ENCODE results near the gene RAB3A.

The RAB3A gene

GRCh38 chr19:18219911-18220631, 16.2 kb upstream of the RAB3A start:
- H2AFZ ChIP-seq (ENCODE audit: low read depth, low read length): no peak overlapping the region
- H3K27ac ChIP-seq (ENCODE audit: low read length, poor library complexity, severe bottlenecking): no peak overlapping the region
- H3K36me3 ChIP-seq (ENCODE audit: control insufficient read depth in 1 of 2, insufficient read depth in 2 of 2, low read depth in 1 of 2, low read length in 2 of 2): no peaks in the 10 kb centered on the region
- peaks cover 14% of the 10 kb centered on the region for H3K4me1 ChIP-seq (ENCODE audit: control insufficient read depth, insufficient read depth, low read depth, low read length)
- H2BK15ac ChIP-seq (ENCODE audit: low read depth, poor library complexity, severe bottlenecking): no peak overlapping the region
- no peak overlapping the region for H3K9ac ChIP-seq (ENCODE audit: low read length)
- H2AK5ac ChIP-seq (ENCODE audit: low read length, severe bottlenecking): no peak overlapping the region
- no peak overlapping the region for H3K4ac ChIP-seq (ENCODE audit: low read depth in 1 of 2, low read length in 2 of 2)
- no peak overlapping the region for H3K23ac ChIP-seq (ENCODE audit: low read length in 2 of 2)
- no peak overlapping the region for H2BK120ac ChIP-seq (ENCODE audit: low read depth, low read length)
- H4K8ac ChIP-seq (ENCODE audit: low read length): no peak overlapping the region
- no peak overlapping the region for H3K14ac ChIP-seq (ENCODE audit: low read length in 2 of 2)
- H2BK12ac ChIP-seq (ENCODE audit: low read length in 2 of 2): no peak overlapping the region
- no peak for DNase-seq
- no peak overlapping the region for H4K91ac ChIP-seq (ENCODE audit: low read length)
- peaks cover 10 to 31% of the 10 kb centered on the region in 2 experiments for H3K27me3 ChIP-seq (ENCODE audit: control insufficient read depth in 1 of 2, insufficient read depth in 1 of 2, low read length in 2 of 2)
- no peaks in the 10 kb centered on the region for H3K9me3 ChIP-seq (ENCODE audit: control insufficient read depth, low read length)
- 86% methylated on average over 28 of the region's 28 CpGs for WGBS
- H3K4me2 ChIP-seq (ENCODE audit: low read length, poor library complexity, severe bottlenecking): no peak overlapping the region
- H3K18ac ChIP-seq (ENCODE audit: low read depth in 1 of 2, low read length in 2 of 2): no peak overlapping the region
- no peaks in the 10 kb centered on the region for H3K79me1 ChIP-seq (replicated peaks; ENCODE audit: low read length, poor library complexity, severe bottlenecking)
- no peak overlapping the region for H2BK5ac ChIP-seq (ENCODE audit: low read depth, low read length, poor library complexity, severe bottlenecking)
- no peak overlapping the region for H3K4me3 ChIP-seq (ENCODE audit: insufficient read depth in 1 of 2, low read depth in 1 of 2, low read length in 2 of 2)

- Histone ChIP-seq H2BK12ac (ENCODE audit: low read length in 2 of 2) (no peak overlapping the region), H3K27ac (ENCODE audit: low read length, poor library complexity, severe bottlenecking) (no peak overlapping the region), H3K36me3 (ENCODE audit: control insufficient read depth in 1 of 2, insufficient read depth in 2 of 2, low read depth in 1 of 2, low read length in 2 of 2) (no peaks in the 10 kb centered on the region), H3K23ac (ENCODE audit: low read length in 2 of 2) (peak overlapping the region in 1 of 2 experiments; percentile 41), H3K18ac (ENCODE audit: low read depth in 1 of 2, low read length in 2 of 2) (no peak overlapping the region), H2AK5ac (ENCODE audit: low read length, severe bottlenecking) (no peak overlapping the region), H3K4me3 (ENCODE audit: insufficient read depth in 1 of 2, low read depth in 1 of 2, low read length in 2 of 2) (no peak overlapping the region), H3K4me1 (ENCODE audit: control insufficient read depth, insufficient read depth, low read depth, low read length) (peaks cover 5% of the 10 kb centered on the region), H2AFZ (ENCODE audit: low read depth, low read length) (no peak overlapping the region), H3K27me3 (ENCODE audit: control insufficient read depth in 1 of 2, insufficient read depth in 1 of 2, low read length in 2 of 2) (peaks cover 6 to 26% of the 10 kb centered on the region in 2 experiments), H4K8ac (ENCODE audit: low read length) (no peak overlapping the region), H2BK15ac (ENCODE audit: low read depth, poor library complexity, severe bottlenecking) (no peak overlapping the region), H4K91ac (ENCODE audit: low read length) (no peak overlapping the region), H3K4ac (ENCODE audit: low read depth in 1 of 2, low read length in 2 of 2) (no peak overlapping the region), H3K79me1 (replicated peaks; ENCODE audit: low read length, poor library complexity, severe bottlenecking) (no peaks in the 10 kb centered on the region), H3K9me3 (ENCODE audit: control insufficient read depth, low read length) (no peaks in the 10 kb centered on the region), H3K4me2 (ENCODE audit: low read length, poor library complexity, severe bottlenecking) (no peak overlapping the region), H2BK120ac (ENCODE audit: low read depth, low read length) (no peak overlapping the region), H3K9ac (ENCODE audit: low read length) (no peak overlapping the region), H2BK5ac (ENCODE audit: low read depth, low read length, poor library complexity, severe bottlenecking) (no peak overlapping the region), H3K14ac (ENCODE audit: low read length in 2 of 2) (no peak overlapping the region)
- DNase-seq: no peak
- WGBS: 95% methylated on average over 2 of the region's 3 CpGs
Observed at GRCh38 chr19:18218600-18218999, 14.8 kb upstream of the RAB3A start.

GRCh38 chr19:18218159-18218558, 14.3 kb upstream of the RAB3A start:
- no peak overlapping the region for H3K4me3 ChIP-seq (ENCODE audit: insufficient read depth in 1 of 2, low read depth in 1 of 2, low read length in 2 of 2)
- H2AK5ac ChIP-seq (ENCODE audit: low read length, severe bottlenecking): no peak overlapping the region
- peaks cover 6 to 26% of the 10 kb centered on the region in 2 experiments for H3K27me3 ChIP-seq (ENCODE audit: control insufficient read depth in 1 of 2, insufficient read depth in 1 of 2, low read length in 2 of 2)
- no peak overlapping the region for H4K91ac ChIP-seq (ENCODE audit: low read length)
- no peak overlapping the region for H3K9ac ChIP-seq (ENCODE audit: low read length)
- no peak overlapping the region for H2BK5ac ChIP-seq (ENCODE audit: low read depth, low read length, poor library complexity, severe bottlenecking)
- no peak overlapping the region for H3K4me2 ChIP-seq (ENCODE audit: low read length, poor library complexity, severe bottlenecking)
- peaks cover 5% of the 10 kb centered on the region for H3K4me1 ChIP-seq (ENCODE audit: control insufficient read depth, insufficient read depth, low read depth, low read length)
- no peak overlapping the region for H3K14ac ChIP-seq (ENCODE audit: low read length in 2 of 2)
- no peaks in the 10 kb centered on the region for H3K9me3 ChIP-seq (ENCODE audit: control insufficient read depth, low read length)
- H3K79me1 ChIP-seq (replicated peaks; ENCODE audit: low read length, poor library complexity, severe bottlenecking): no peaks in the 10 kb centered on the region
- H3K36me3 ChIP-seq (ENCODE audit: control insufficient read depth in 1 of 2, insufficient read depth in 2 of 2, low read depth in 1 of 2, low read length in 2 of 2): no peaks in the 10 kb centered on the region
- H3K18ac ChIP-seq (ENCODE audit: low read depth in 1 of 2, low read length in 2 of 2): no peak overlapping the region
- 82% methylated on average over 17 of the region's 17 CpGs for WGBS
- H3K4ac ChIP-seq (ENCODE audit: low read depth in 1 of 2, low read length in 2 of 2): no peak overlapping the region
- no peak overlapping the region for H2BK12ac ChIP-seq (ENCODE audit: low read length in 2 of 2)
- no peak overlapping the region for H2BK120ac ChIP-seq (ENCODE audit: low read depth, low read length)
- peak overlapping the region in 1 of 2 experiments; percentile 41 for H3K23ac ChIP-seq (ENCODE audit: low read length in 2 of 2)
- H4K8ac ChIP-seq (ENCODE audit: low read length): no peak overlapping the region
- no peak overlapping the region for H2BK15ac ChIP-seq (ENCODE audit: low read depth, poor library complexity, severe bottlenecking)
- H3K27ac ChIP-seq (ENCODE audit: low read length, poor library complexity, severe bottlenecking): no peak overlapping the region
- no peak for DNase-seq
- no peak overlapping the region for H2AFZ ChIP-seq (ENCODE audit: low read depth, low read length)

GRCh38 chr19:18216789-18217188, 12.9 kb upstream of the RAB3A start:
- Histone ChIP-seq H4K91ac (ENCODE audit: low read length) (no peak overlapping the region), H3K27me3 (ENCODE audit: control insufficient read depth in 1 of 2, insufficient read depth in 1 of 2, low read length in 2 of 2) (peaks cover 3 to 26% of the 10 kb centered on the region in 2 experiments), H2BK5ac (ENCODE audit: low read depth, low read length, poor library complexity, severe bottlenecking) (no peak overlapping the region), H3K18ac (ENCODE audit: low read depth in 1 of 2, low read length in 2 of 2) (no peak overlapping the region), H2BK15ac (ENCODE audit: low read depth, poor library complexity, severe bottlenecking) (no peak overlapping the region), H3K4me2 (ENCODE audit: low read length, poor library complexity, severe bottlenecking) (no peak overlapping the region), H3K4ac (ENCODE audit: low read depth in 1 of 2, low read length in 2 of 2) (no peak overlapping the region), H3K4me1 (ENCODE audit: control insufficient read depth, insufficient read depth, low read depth, low read length) (peaks cover 5% of the 10 kb centered on the region), H3K27ac (ENCODE audit: low read length, poor library complexity, severe bottlenecking) (no peak overlapping the region), H3K79me1 (replicated peaks; ENCODE audit: low read length, poor library complexity, severe bottlenecking) (no peaks in the 10 kb centered on the region), H2AK5ac (ENCODE audit: low read length, severe bottlenecking) (no peak overlapping the region), H3K36me3 (ENCODE audit: control insufficient read depth in 1 of 2, insufficient read depth in 2 of 2, low read depth in 1 of 2, low read length in 2 of 2) (no peaks in the 10 kb centered on the region), H2AFZ (ENCODE audit: low read depth, low read length) (no peak overlapping the region), H3K4me3 (ENCODE audit: insufficient read depth in 1 of 2, low read depth in 1 of 2, low read length in 2 of 2) (no peak overlapping the region), H3K23ac (ENCODE audit: low read length in 2 of 2) (no peak overlapping the region), H4K8ac (ENCODE audit: low read length) (no peak overlapping the region), H3K9ac (ENCODE audit: low read length) (no peak overlapping the region), H3K14ac (ENCODE audit: low read length in 2 of 2) (no peak overlapping the region), H2BK120ac (ENCODE audit: low read depth, low read length) (no peak overlapping the region), H3K9me3 (ENCODE audit: control insufficient read depth, low read length) (no peaks in the 10 kb centered on the region), H2BK12ac (ENCODE audit: low read length in 2 of 2) (no peak overlapping the region)
- 75% methylated on average over 8 of the region's 8 CpGs for WGBS
- DNase-seq: no peak
